NOMO-1 treated with DMSO at 0.1 percent for 48 hours (cell line): ENCODE data around the gene RPS6KA4.
"Not testable (repeated sequence)": the region's sequence is repeated elsewhere in the genome, so short reads cannot be mapped to it uniquely, and the experiment has no call there.

Source experiments
- DNase-seq: peaks from one replicate; lab custom pipeline; 2025; ENCODE audit not compliant: unreplicated experiment; lab: John Stamatoyannopoulos, UW

Gene RPS6KA4

DNA sequence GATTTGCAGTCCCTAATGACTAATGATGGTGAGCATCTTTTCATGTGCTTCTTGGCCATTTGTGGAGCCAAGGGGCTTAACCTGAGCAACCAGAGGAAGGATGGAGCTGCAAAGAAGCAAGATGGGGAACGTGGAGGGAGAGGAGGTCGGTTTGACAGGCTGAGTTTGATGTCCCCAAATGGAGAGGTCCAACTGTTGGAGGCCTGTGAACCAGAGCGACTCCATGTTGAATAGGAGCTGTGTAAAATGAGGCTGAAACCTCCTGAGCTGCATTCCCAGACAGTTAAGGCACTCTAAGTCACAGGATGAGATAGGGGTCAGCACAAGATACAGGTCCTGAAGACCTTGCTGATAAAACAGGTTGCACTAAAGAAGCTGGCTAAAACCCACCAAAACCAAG lies 54.5 kb downstream of the RPS6KA4 start:
- no peak for DNase-seq

- DNase-seq = no peak
These were observed 56.3 kb downstream of the RPS6KA4 start for GRCh38 chr11:64415286-64415685.

GRCh38 chr11:64415996-64416728 lies 57.2 kb downstream of the RPS6KA4 start:
- no peak for DNase-seq

DNA sequence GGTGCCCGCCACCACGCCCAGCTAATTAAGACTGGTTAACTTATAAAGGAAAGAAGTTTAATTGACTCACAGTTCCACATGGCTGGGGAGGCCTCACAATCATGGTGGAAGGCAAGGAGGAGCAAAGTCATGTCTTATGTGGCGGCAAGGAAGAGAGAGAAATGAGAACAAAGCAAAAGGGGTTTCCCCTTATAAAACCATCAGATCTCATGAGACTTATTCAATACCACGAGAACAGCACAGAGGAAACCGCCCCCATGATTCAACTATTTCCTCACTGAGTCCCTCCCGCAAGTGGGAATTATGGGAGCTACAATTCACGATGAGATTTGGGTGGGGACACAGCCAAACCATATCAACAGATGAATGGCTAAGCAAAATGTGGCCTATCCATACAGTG lies 59.3 kb downstream of the RPS6KA4 start:
- DNase-seq = not testable (repeated sequence)

- DNase-seq = no peak
These were observed 60.4 kb downstream of the RPS6KA4 start for GRCh38 chr11:64419257-64419790.

GRCh38 chr11:64419818-64420485 lies 61.0 kb downstream of the RPS6KA4 start:
- DNase-seq = no peak
